HL-60 (cell line): ENCODE measurements around the gene ZNF346.
A peak's percentile ranks its signal among the peaks of the same experiment; 100 is the strongest.

ENCODE experiments used
- DNase-seq, 2 experiments: peaks; one replicate each; pipeline ENCODE4 v3.0.0-alpha.2; 2010 to 2020; ENCODE audit warnings: low read depth in 1 of 2, low spot score in 1 of 2
- H3K27ac ChIP-seq: fragments of 250-450 bp; sonication (Bioruptor Pico); replicated peaks from 2 replicates; pipeline ENCODE4 v1.5.1; 2020; ENCODE audit warnings: mild to moderate bottlenecking, moderate library complexity
- H3K27me3 ChIP-seq: fragments of 250-450 bp; sonication (Bioruptor Pico); 2 replicates; pipeline ENCODE4 v1.5.1; 2021; ENCODE audit warnings: mild to moderate bottlenecking, moderate library complexity; ENCODE audit not compliant: insufficient read depth, poor library complexity, severe bottlenecking
- H3K4me3 ChIP-seq: replicated peaks from 2 replicates; pipeline ENCODE4 v1.5.1; 2011; ENCODE audit warnings: mild to moderate bottlenecking, control low read depth, low read length; ENCODE audit not compliant: insufficient read depth
- GABPA ChIP-seq: IDR thresholded peaks from 2 replicates; pipeline ENCODE4 v1.6.1; 2012; ENCODE audit warnings: low read depth
- POLR2AphosphoS5 ChIP-seq: IDR thresholded peaks from 2 replicates; pipeline ENCODE4 v1.6.1; 2012; ENCODE audit warnings: low read depth
- SPI1 ChIP-seq: IDR thresholded peaks from 2 replicates; pipeline ENCODE4 v1.6.1; 2012; ENCODE audit warnings: low read depth, mild to moderate bottlenecking, borderline replicate concordance
- TF ChIP-seq, protein P1 (sequence below): IDR thresholded peaks from 2 replicates; pipeline ENCODE4 v1.6.1; 2012; ENCODE audit warnings: low read depth; ENCODE audit not compliant: insufficient replicate concordance
- TF ChIP-seq, protein P2 (sequence below): IDR thresholded peaks from one replicate; pipeline ENCODE4 v1.5.1; 2011; ENCODE audit warnings: low read length, control low read depth, inconsistent platforms; ENCODE audit not compliant: insufficient read depth

The ZNF346 gene

DNA sequence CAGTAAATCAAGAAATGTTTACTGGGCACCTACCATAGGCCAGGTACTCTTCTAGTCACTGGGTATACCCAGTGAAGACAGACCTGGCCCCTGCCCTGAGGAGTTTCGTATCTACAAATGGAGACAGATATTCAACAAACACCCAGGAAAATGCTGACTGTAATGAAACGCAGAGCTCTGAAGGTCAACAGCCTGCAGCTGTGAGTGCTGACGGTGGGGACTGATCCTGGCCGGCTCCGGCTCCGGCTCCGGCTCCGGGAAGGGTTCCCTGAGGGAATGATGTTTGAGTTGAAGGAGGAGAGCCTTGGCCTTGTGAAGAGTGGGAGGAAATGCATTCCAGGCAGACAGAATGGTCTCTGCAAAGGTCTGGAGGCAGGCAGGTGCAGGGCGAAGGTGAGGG is 87.3 kb downstream of the ZNF346 start:
- TF ChIP-seq SPI1 (no peak), GABPA (no peak), POLR2AphosphoS5 (no peak)
- TF ChIP-seq, protein P1, sequence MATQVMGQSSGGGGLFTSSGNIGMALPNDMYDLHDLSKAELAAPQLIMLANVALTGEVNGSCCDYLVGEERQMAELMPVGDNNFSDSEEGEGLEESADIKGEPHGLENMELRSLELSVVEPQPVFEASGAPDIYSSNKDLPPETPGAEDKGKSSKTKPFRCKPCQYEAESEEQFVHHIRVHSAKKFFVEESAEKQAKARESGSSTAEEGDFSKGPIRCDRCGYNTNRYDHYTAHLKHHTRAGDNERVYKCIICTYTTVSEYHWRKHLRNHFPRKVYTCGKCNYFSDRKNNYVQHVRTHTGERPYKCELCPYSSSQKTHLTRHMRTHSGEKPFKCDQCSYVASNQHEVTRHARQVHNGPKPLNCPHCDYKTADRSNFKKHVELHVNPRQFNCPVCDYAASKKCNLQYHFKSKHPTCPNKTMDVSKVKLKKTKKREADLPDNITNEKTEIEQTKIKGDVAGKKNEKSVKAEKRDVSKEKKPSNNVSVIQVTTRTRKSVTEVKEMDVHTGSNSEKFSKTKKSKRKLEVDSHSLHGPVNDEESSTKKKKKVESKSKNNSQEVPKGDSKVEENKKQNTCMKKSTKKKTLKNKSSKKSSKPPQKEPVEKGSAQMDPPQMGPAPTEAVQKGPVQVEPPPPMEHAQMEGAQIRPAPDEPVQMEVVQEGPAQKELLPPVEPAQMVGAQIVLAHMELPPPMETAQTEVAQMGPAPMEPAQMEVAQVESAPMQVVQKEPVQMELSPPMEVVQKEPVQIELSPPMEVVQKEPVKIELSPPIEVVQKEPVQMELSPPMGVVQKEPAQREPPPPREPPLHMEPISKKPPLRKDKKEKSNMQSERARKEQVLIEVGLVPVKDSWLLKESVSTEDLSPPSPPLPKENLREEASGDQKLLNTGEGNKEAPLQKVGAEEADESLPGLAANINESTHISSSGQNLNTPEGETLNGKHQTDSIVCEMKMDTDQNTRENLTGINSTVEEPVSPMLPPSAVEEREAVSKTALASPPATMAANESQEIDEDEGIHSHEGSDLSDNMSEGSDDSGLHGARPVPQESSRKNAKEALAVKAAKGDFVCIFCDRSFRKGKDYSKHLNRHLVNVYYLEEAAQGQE: no peak
- TF ChIP-seq, protein P2, sequence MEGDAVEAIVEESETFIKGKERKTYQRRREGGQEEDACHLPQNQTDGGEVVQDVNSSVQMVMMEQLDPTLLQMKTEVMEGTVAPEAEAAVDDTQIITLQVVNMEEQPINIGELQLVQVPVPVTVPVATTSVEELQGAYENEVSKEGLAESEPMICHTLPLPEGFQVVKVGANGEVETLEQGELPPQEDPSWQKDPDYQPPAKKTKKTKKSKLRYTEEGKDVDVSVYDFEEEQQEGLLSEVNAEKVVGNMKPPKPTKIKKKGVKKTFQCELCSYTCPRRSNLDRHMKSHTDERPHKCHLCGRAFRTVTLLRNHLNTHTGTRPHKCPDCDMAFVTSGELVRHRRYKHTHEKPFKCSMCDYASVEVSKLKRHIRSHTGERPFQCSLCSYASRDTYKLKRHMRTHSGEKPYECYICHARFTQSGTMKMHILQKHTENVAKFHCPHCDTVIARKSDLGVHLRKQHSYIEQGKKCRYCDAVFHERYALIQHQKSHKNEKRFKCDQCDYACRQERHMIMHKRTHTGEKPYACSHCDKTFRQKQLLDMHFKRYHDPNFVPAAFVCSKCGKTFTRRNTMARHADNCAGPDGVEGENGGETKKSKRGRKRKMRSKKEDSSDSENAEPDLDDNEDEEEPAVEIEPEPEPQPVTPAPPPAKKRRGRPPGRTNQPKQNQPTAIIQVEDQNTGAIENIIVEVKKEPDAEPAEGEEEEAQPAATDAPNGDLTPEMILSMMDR: no peak
- Histone ChIP-seq H3K27ac (no peak overlapping the region), H3K4me3 (no peak overlapping the region), H3K27me3 (no peaks in the 10 kb centered on the region)
- no peak for DNase-seq

DNA sequence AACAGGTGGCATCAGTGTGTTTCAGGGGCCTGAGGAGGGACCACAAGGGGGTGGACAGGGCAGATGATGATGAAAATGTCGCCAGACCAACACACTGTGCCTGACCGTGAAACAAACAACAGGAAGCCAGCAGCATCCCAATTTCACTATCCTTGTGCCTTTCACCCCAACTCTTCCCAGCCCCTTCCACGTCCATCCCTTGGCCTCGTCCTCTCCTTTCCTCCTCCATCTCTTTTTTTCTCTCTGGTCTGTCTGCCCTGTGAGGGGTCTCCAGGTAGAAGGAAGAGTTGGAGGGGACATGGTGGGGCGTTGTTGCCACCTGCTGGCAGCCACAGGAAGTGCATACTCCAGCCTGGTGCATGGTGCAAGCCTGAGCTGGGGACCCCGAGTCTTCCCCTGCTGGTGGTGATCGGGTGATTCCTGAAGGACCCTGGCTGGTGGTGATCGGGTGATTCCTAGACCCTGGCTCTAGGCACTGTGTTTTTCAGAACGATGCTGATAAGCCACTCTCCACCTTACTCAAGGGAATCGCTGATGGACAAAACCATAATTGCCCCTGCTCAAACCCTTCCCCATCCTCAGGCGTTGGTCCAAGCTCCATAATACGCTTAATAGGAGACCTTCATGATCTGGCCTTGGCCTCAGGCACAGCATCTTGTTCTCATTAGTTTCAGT is 89.4 kb downstream of the ZNF346 start:
- peak in 1 of 2 experiments; percentile 35 for DNase-seq
- TF ChIP-seq, protein P2: peak; percentile 92
- no peak for TF ChIP-seq POLR2AphosphoS5
- Histone ChIP-seq H3K27ac (no peak overlapping the region), H3K4me3 (no peak overlapping the region), H3K27me3 (no peaks in the 10 kb centered on the region)

DNA sequence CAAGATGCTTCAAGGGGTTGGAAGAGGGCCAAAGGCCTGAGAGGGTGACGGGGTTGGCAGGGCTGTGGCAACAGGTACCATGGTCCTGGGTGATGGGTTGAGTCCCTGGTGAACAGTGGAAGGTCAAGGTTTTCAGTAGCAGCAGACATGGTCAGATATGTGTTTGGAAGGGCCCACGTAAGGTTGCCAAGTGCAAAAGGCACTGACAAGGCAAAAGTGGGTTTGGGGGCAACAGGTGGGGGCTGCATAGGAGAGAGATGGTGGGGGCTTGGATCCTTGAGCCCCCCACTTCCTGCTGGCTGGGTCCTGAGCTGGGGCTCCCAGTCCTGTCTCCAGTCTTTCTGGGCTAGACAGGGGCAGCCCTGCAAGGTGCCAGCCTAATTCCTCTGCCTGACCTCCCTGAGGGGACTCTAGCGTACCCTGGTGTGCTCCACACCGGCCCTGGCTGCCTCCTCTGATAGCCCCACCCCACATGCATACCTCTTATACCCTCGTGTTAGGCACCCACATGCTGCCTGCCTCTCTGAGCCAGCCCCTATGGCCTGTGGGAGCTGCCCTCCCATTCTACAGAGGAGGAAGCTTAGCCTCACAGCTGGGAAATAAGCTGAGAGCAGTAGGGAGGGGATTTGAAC is 90.2 kb downstream of the ZNF346 start:
- no peak for DNase-seq
- TF ChIP-seq POLR2AphosphoS5 (no peak), GABPA (no peak), SPI1 (no peak)
- TF ChIP-seq, protein P1: no peak
- TF ChIP-seq, protein P2: no peak
- no peaks in the 10 kb centered on the region for H3K27me3 ChIP-seq

More for the DNA sequence above, 90.2 kb downstream of the ZNF346 start:
- H3K4me3 ChIP-seq: no peak overlapping the region
- H3K27ac ChIP-seq: no peak overlapping the region
